Measurements from ENCODE around the gene OTUD3.

DNA sequence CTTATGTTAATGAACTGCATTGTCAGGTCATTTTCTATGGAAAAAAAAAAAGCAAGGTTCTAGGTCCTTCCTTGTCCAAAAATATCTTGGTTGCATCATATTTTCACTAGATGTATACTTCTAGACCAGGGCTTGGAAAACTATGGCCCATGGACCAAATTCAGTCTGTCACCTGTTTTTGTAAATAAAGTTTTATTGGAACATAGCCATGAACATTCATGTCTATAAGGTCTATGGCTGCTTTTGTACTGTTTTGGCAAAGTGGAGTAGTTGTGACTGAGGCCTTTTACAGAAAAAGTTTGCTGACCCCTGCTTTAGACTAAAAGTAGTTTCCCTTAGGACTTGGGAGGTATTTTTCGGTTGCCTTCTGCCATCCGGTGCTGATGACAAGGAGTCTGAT, 60.5 kb downstream of the OTUD3 start:
- TF ChIP-seq, protein P1, sequence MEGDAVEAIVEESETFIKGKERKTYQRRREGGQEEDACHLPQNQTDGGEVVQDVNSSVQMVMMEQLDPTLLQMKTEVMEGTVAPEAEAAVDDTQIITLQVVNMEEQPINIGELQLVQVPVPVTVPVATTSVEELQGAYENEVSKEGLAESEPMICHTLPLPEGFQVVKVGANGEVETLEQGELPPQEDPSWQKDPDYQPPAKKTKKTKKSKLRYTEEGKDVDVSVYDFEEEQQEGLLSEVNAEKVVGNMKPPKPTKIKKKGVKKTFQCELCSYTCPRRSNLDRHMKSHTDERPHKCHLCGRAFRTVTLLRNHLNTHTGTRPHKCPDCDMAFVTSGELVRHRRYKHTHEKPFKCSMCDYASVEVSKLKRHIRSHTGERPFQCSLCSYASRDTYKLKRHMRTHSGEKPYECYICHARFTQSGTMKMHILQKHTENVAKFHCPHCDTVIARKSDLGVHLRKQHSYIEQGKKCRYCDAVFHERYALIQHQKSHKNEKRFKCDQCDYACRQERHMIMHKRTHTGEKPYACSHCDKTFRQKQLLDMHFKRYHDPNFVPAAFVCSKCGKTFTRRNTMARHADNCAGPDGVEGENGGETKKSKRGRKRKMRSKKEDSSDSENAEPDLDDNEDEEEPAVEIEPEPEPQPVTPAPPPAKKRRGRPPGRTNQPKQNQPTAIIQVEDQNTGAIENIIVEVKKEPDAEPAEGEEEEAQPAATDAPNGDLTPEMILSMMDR (IDR thresholded peaks at IDR 0.05; ENCODE audit: low read depth, low read length, poor library complexity, severe bottlenecking) = no peak
- no peak for TF ChIP-seq EZH2phosphoT487 (IDR thresholded peaks at IDR 0.05; ENCODE audit: borderline replicate concordance, low read length)
